Measurements from ENCODE around the gene SH2D1B.

DNA sequence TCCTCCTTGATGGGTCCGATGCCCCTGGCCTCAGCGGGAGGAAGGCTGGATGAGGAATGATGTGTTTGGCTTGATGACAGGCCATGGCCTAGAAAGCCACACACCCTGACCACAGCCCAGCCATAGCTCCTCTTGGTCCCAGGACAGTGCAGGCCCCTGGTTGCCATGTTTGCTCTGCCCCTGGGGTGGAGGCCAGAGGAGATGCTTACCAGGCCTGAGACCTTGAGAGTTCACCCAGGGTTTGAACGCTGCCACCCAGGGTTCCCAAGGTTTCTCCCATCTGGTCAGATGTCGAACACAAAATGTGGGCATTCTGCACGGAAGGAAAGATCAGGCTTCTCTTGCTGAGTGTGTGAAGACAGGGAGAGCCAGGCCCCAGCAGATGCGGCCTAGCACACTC is 27.8 kb downstream of the SH2D1B start:
- TF ChIP-seq TAF1 (IDR thresholded peaks at IDR 0.05; ENCODE audit: low read depth, low read length) (no peak), PAX5 (IDR thresholded peaks at IDR 0.05; ENCODE audit: insufficient read depth, low read length, severe bottlenecking) (no peak), POLR2A (IDR thresholded peaks at IDR 0.05; ENCODE audit: low read depth, low read length) (no peak), POLR2AphosphoS5 (IDR thresholded peaks at IDR 0.05; ENCODE audit: low read depth, low read length) (no peak), SPI1 (IDR thresholded peaks at IDR 0.05; ENCODE audit: low read depth, low read length) (no peak), POU2F2 (IDR thresholded peaks at IDR 0.05; ENCODE audit: low read depth, low read length) (no peak)

All from GM12891 (cell line).